T-helper 1 cell (primary cell): ENCODE data around the gene PTPRD.
"Not testable (repeated sequence)": the region's sequence is repeated elsewhere in the genome, so short reads cannot be mapped to it uniquely, and the experiment has no call there.

Experiments used
- DNase-seq, 5 donors: peaks; one replicate each; pipeline ENCODE4 v3.0.0-alpha.2; 2012 to 2020

The PTPRD gene

GRCh38 chr9:9441874-9442273, 1170.9 kb downstream of the PTPRD start:
- DNase-seq = not testable (repeated sequence)

- DNase-seq = no peak
Measured at GRCh38 chr9:9437641-9438040, 1175.2 kb downstream of the PTPRD start.

GRCh38 chr9:9426454-9426853, 1186.3 kb downstream of the PTPRD start:
- not testable (repeated sequence) for DNase-seq

- no peak for DNase-seq
Measured at GRCh38 chr9:9412241-9412640, 1200.6 kb downstream of the PTPRD start.

- no peak for DNase-seq
Measured at GRCh38 chr9:9410736-9411135, 1202.1 kb downstream of the PTPRD start.

GRCh38 chr9:9399982-9400381, 1212.8 kb downstream of the PTPRD start:
- no peak for DNase-seq

- no peak for DNase-seq
Measured at GRCh38 chr9:9396518-9396917, 1216.3 kb downstream of the PTPRD start.

- DNase-seq = no peak
Measured at GRCh38 chr9:9395539-9395938, 1217.3 kb downstream of the PTPRD start.

GRCh38 chr9:9392755-9393154, 1220.0 kb downstream of the PTPRD start:
- DNase-seq = no peak

GRCh38 chr9:9389904-9390303, 1222.9 kb downstream of the PTPRD start:
- no peak for DNase-seq

- no peak for DNase-seq
Measured at GRCh38 chr9:9387511-9388115, 1225.2 kb downstream of the PTPRD start.

GRCh38 chr9:9362332-9362731, 1250.5 kb downstream of the PTPRD start:
- no peak for DNase-seq

- no peak for DNase-seq
Measured at GRCh38 chr9:9352877-9353481, 1259.8 kb downstream of the PTPRD start.

- no peak for DNase-seq
Measured at GRCh38 chr9:9341203-9341602, 1271.6 kb downstream of the PTPRD start.

GRCh38 chr9:9337129-9337528, 1275.7 kb downstream of the PTPRD start:
- DNase-seq = no peak

- DNase-seq = no peak
Measured at GRCh38 chr9:9326749-9327148, 1286.1 kb downstream of the PTPRD start.

GRCh38 chr9:9319007-9319406, 1293.8 kb downstream of the PTPRD start:
- no peak for DNase-seq

- not testable (repeated sequence) for DNase-seq
Measured at GRCh38 chr9:9310743-9311142, 1302.1 kb downstream of the PTPRD start.

GRCh38 chr9:9305600-9305999, 1307.2 kb downstream of the PTPRD start:
- no peak for DNase-seq

GRCh38 chr9:9299134-9299533, 1313.7 kb downstream of the PTPRD start:
- DNase-seq = no peak

- no peak for DNase-seq
Measured at GRCh38 chr9:9286001-9286400, 1326.8 kb downstream of the PTPRD start.

GRCh38 chr9:9284201-9284600, 1328.6 kb downstream of the PTPRD start:
- DNase-seq = no peak

- DNase-seq = no peak
Measured at GRCh38 chr9:9283159-9283986, 1329.4 kb downstream of the PTPRD start.

GRCh38 chr9:9275601-9276000, 1337.2 kb downstream of the PTPRD start:
- no peak for DNase-seq
